HG03442 (cell line): ENCODE data around the gene TCF4.

Experiments used
- ATAC-seq: cut with Tn5 transposase; IDR thresholded peaks from one replicate; pipeline ENCODE4 v1.9.1; 2021; ENCODE audit warnings: mild to moderate bottlenecking, moderate library complexity; ENCODE audit not compliant: unreplicated experiment

The TCF4 gene

GRCh38 chr18:55588111-55588869, at the start of gene TCF4:
TSS of gene TCF4 (minus strand) at chr18:55588192. CDS start at chr18:55587116, 1,076 bp downstream.
- no peak for ATAC-seq

- ATAC-seq: no peak
Observed at GRCh38 chr18:55637204-55637603, 49.2 kb upstream of the TCF4 start.

- ATAC-seq: no peak
Observed at GRCh38 chr18:55635439-55635838, 47.4 kb upstream of the TCF4 start.

GRCh38 chr18:55634545-55634944, 46.6 kb upstream of the TCF4 start:
- ATAC-seq: no peak

- no peak for ATAC-seq
Observed at GRCh38 chr18:55633032-55633431, 45.0 kb upstream of the TCF4 start.

- no peak for ATAC-seq
Observed at GRCh38 chr18:55629133-55629532, 41.1 kb upstream of the TCF4 start.

GRCh38 chr18:55627007-55627406, 39.0 kb upstream of the TCF4 start:
- no peak for ATAC-seq

GRCh38 chr18:55625901-55626300, 37.9 kb upstream of the TCF4 start:
- ATAC-seq: no peak

- no peak for ATAC-seq
Observed at GRCh38 chr18:55623626-55624025, 35.6 kb upstream of the TCF4 start.

- no peak for ATAC-seq
Observed at GRCh38 chr18:55610506-55610905, 22.5 kb upstream of the TCF4 start.

GRCh38 chr18:55609160-55609825, 21.3 kb upstream of the TCF4 start:
- no peak for ATAC-seq

- ATAC-seq: no peak
Observed at GRCh38 chr18:55608497-55608896, 20.5 kb upstream of the TCF4 start.

GRCh38 chr18:55607773-55608172, 19.8 kb upstream of the TCF4 start:
- no peak for ATAC-seq

- ATAC-seq: peak; percentile 81
Observed at GRCh38 chr18:55605733-55606338, 17.8 kb upstream of the TCF4 start.

GRCh38 chr18:55603775-55604174, 15.8 kb upstream of the TCF4 start:
- no peak for ATAC-seq

GRCh38 chr18:55593888-55594287, 5.9 kb upstream of the TCF4 start:
- no peak for ATAC-seq

GRCh38 chr18:55592572-55592971, 4.6 kb upstream of the TCF4 start:
- no peak for ATAC-seq

GRCh38 chr18:55592106-55592505, 4.1 kb upstream of the TCF4 start:
- no peak for ATAC-seq

GRCh38 chr18:55589625-55590291, 1.8 kb upstream of the TCF4 start:
- peak; percentile 86 for ATAC-seq

GRCh38 chr18:55588870-55589595, 1.0 kb upstream of the TCF4 start:
- ATAC-seq: no peak
